Ovary (tissue), 9 donors: Measurements from ENCODE around the gene AP2A2. TPM values are rescaled to one million over a fixed set of nuclear protein-coding genes. Genes with fewer than 3 reads are reported as not detected.

Experiments
- DNase-seq, 5 donors: peaks; one replicate each; pipeline ENCODE4 v3.0.0-alpha.2; 2019 to 2020
- H3K27ac ChIP-seq, 2 donors: fragments of 200-600 bp; one replicate each; pipeline versions ENCODE4 v1.5.1 to v1.8.0; 2019 to 2022
- H3K27me3 ChIP-seq: fragments of 200-600 bp; one replicate; pipeline ENCODE4 v1.8.0; 2022
- H3K36me3 ChIP-seq: fragments of 200-600 bp; sonication (generic); one replicate; pipeline ENCODE4 v1.5.1; 2019
- H3K4me1 ChIP-seq: one replicate; pipeline ENCODE4 v1.8.1; 2013; ENCODE audit warnings: mild to moderate bottlenecking, moderate library complexity; ENCODE audit not compliant: insufficient read depth
- H3K4me3 ChIP-seq: fragments of 200-600 bp; sonication (generic); one replicate; pipeline ENCODE4 v1.5.1; 2017
- H3K9me3 ChIP-seq, 2 donors: fragments of 200-600 bp in 1 of 2; sonication (generic) in 1 of 2; one replicate each; pipeline versions ENCODE4 v1.5.1 to v1.8.1; 2013 to 2019; ENCODE audit warnings: mild to moderate bottlenecking in 1 of 2, moderate library complexity in 1 of 2
- EP300 ChIP-seq: sonication (generic); formaldehyde crosslinking; IDR thresholded peaks from one replicate; pipeline ENCODE4 v1.6.1; 2017; ENCODE audit warnings: antibody characterized with exemption
- POLR2A ChIP-seq: fragments of 450-650 bp; IDR thresholded peaks from one replicate; pipeline ENCODE4 v1.6.1; 2017; ENCODE audit warnings: antibody characterized with exemption, mild to moderate bottlenecking, moderate library complexity
- WGBS, 3 donors: extraction: QIAGEN DNeasy Blood & Tissue Kit in 1 of 3; methylation state at CpG; one replicate each; pipeline versions ENCODE4 v1.1.5 to v1.1.7; 2013 to 2017; 5-methylcytosine and 5-hydroxymethylcytosine counted together
- intact Hi-C, 4 donors: fragments of 100-400 bp; cut with DNase I; formaldehyde crosslinking; loops; one replicate each; pipeline versions ENCODE4 v1.11.0 to v1.15.1; 2022 to 2023
- polyA plus RNA-seq, 2 donors: library from polyadenylated mRNA; stranded (reverse); fragments of 200-250 nt in 1 of 2; fragments of 350-450 nt in 1 of 2; fragmentation: Illumina TruSeq in 1 of 2; extraction: RNeasy Lipid Tissue Mini Kit (QIAGEN cat#74804) in 1 of 2; gene quantifications; one replicate each; pipeline ENCODE4 v1.2.3, GENCODE V29; 2013 to 2014
- total RNA-seq, 7 donors: library from RNA; depleted of rRNA in 2 of 7; stranded (reverse); fragments of >200 nt in 2 of 7; fragmentation: NEBNext Ultra II Directional in 3 of 7; extraction: Animal tissue kit (Norgen Biotek cat#: 25700) in 3 of 7; gene quantifications; one replicate each; pipeline versions ENCODE4 v1.1.0 to v1.2.4, GENCODE V29; 2016 to 2023
- TF ChIP-seq, protein P1 (sequence below), 3 donors: fragments of 450-650 bp in 2 of 3; fragments of 200-600 bp in 1 of 3; IDR thresholded peaks; one replicate each; pipeline versions ENCODE4 v1.5.1 to v1.8.0; 2016 to 2022; ENCODE audit warnings: antibody characterized with exemption in 3 of 3, mild to moderate bottlenecking in 1 of 3
- donor health status: DM: no; HTN: no; CAD: no; lungs with moderate emphysema.
- donor health status: DM: no; HTN: no; CAD: no.
- donor health status: Bipolar disorder and iron deficiency.
- donor health status: DM: yes; HTN: yes; CAD: no.
- donor health status: DM: no; HTN: no; CAD: no.
- donor health status: DM: yes; HTN: yes; CAD: no.

AP2A2 gene
- total and polyA plus RNA-seq, 9 donors = 27.7 to 151 (median 54.0) TPM

DNA sequence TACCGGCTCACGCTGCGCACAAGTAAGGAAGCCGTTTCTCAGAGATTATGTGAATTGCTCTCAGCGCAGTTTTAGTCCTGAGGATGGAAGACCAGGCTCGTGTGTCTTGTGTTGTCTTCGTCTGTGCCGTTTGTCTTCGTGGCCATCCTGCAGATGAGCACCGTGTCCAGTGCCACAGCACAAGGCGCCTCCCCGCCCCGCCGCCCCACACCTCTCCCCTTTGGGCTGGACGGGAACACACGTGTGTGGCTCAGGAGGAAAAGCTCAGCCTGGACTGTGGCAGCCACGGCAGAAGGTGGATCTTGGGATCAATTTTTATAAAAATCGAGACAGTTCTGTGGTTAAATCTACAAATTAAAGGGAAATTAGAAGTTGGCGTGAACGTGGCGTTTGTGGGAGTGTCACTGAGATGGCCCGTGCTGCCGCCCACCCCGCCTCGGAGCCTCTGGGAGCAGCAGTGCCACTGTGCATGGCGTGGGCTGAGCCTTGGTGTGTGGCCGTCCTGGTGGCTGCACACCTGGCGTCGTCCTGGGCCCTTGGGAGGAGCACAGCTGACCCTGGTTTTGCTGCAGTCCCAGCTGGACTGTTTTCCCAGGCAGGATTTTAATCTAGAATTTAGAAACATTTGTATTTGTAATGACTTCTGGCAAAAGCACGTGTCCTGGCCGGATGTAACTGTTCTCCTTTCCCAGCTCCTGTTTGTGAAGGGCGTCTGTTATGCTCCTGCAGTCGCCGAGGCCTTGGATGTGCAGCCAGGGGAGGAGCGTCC lies 85.1 kb downstream of the AP2A2 start:
- intact Hi-C loops = no loop called here
- Histone ChIP-seq H3K4me1 (peaks cover 2% of the 10 kb centered on the region), H3K27ac (no peak overlapping the region), H3K36me3 (no peaks in the 10 kb centered on the region), H3K27me3 (no peaks in the 10 kb centered on the region), H3K9me3 (no peaks in the 10 kb centered on the region), H3K4me3 (no peak overlapping the region)
- TF ChIP-seq, protein P1, sequence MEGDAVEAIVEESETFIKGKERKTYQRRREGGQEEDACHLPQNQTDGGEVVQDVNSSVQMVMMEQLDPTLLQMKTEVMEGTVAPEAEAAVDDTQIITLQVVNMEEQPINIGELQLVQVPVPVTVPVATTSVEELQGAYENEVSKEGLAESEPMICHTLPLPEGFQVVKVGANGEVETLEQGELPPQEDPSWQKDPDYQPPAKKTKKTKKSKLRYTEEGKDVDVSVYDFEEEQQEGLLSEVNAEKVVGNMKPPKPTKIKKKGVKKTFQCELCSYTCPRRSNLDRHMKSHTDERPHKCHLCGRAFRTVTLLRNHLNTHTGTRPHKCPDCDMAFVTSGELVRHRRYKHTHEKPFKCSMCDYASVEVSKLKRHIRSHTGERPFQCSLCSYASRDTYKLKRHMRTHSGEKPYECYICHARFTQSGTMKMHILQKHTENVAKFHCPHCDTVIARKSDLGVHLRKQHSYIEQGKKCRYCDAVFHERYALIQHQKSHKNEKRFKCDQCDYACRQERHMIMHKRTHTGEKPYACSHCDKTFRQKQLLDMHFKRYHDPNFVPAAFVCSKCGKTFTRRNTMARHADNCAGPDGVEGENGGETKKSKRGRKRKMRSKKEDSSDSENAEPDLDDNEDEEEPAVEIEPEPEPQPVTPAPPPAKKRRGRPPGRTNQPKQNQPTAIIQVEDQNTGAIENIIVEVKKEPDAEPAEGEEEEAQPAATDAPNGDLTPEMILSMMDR (IDR thresholded peaks at IDR 0.05) = no peak
- TF ChIP-seq EP300 = no peak
- TF ChIP-seq POLR2A = no peak
- WGBS, 3 donors = 78 to 87% (median 82%) methylated on average over 35 of the region's 35 CpGs
- no peak for DNase-seq

DNA sequence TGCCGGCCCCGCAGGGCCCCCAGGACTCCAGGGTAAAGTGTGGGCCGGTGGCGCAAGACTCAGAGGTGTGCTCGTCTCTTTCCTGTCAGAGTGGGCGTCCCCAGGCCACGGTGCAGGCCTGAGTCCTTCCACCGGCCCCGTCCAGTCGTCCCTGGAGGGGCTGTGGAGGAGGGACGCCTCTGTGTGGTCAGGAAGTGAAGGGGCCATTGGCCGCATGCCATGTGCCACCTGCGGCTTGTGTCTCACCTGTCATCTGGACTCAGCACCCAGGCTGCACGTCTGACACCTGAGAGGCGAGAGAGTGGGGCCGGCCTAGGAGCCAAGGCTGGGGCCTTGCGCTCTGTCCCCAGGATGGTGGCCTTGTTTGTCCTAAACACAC lies 85.6 kb downstream of the AP2A2 start:
- DNase-seq = no peak
- Histone ChIP-seq H3K9me3 (no peaks in the 10 kb centered on the region), H3K36me3 (no peaks in the 10 kb centered on the region), H3K4me3 (no peak overlapping the region), H3K27ac (no peak overlapping the region), H3K4me1 (no peaks in the 10 kb centered on the region), H3K27me3 (no peaks in the 10 kb centered on the region)
- TF ChIP-seq POLR2A (no peak), EP300 (no peak)
- TF ChIP-seq, protein P1 (IDR thresholded peaks at IDR 0.05) = no peak
- WGBS, 3 donors = 75 to 85% (median 83%) methylated on average over 16 to 17 of the region's 17 CpGs
- intact Hi-C loops = no loop called here

DNA sequence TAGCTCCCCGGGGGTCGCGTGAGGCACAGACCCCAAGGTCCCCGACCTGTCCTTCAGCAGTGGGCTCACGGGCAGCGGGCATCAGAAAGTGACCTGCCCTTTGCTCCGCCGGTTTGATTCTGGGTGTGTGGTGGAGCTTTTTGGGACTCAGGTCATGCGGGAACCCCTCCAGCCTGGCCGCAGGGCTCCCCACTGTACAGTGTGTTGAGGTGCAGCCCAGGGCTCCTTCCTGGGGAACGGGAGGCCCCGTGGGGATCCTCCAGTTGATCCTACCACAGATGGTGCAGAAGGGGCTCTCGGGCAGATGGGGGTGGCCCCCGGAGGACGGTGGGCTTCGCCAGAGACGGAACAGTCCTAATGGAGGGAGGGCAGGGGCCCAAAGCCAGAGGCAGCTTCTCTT lies 86.6 kb downstream of the AP2A2 start:
- H3K9me3 ChIP-seq = no peaks in the 10 kb centered on the region
- DNase-seq = no peak
- intact Hi-C loops = no loop called here
- H3K27me3 ChIP-seq = no peaks in the 10 kb centered on the region
- TF ChIP-seq, protein P1 (IDR thresholded peaks at IDR 0.05) = no peak
- TF ChIP-seq POLR2A (no peak), EP300 (no peak)
- no peak overlapping the region for H3K4me3 ChIP-seq
- no peaks in the 10 kb centered on the region for H3K4me1 ChIP-seq
- H3K36me3 ChIP-seq = no peaks in the 10 kb centered on the region
- H3K27ac ChIP-seq = no peak overlapping the region
- WGBS, 3 donors = 87 to 94% (median 92%) methylated on average over 17 of the region's 17 CpGs

DNA sequence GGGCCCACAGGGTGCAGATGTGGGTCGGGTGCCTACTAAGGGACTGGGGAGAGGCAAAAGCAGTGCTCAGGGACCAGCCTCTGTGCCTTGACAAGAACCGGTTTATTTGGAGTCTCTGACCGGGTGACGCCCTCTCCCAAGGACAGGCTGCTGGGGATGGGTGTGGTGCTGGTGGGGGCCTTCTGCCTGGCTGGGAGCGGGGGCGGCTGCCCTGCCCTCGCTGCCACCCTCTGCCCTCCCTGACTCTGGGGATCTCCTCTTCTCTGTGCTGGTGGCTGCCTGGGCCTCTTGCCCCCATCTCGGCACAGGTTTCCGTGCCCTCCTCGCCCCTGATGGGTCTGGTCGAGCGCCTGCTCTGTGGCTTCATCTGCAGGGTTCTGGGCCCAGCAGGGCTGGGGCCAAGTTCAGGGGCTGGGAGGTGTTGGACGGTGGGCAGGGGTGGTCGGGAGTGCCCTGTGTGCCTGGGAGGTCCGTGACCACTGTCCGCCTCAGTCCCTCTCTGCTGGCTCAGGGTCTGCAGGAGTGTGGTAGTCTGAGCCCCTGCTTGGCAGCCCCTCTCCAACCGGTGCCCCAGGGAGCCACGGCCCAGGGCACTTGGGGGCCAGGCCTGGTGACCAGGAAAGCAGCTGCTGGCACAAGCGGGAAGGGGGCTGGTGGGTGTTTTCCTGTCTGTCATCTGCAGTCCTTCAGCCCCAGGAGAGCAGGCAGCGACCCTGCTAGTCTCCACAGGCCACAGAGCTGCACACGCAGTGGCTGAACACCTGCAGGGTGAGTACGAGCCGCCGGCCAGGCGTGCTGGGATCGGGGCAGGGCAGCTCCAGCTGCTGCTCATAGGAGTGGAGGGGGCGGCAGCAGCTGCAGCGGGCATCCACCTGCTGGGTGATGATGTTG lies 87.3 kb downstream of the AP2A2 start:
- WGBS, 3 donors = 81 to 91% (median 83%) methylated on average over 23 to 28 of the region's 28 CpGs
- intact Hi-C loops = no loop called here
- Histone ChIP-seq H3K9me3 (no peaks in the 10 kb centered on the region), H3K36me3 (no peaks in the 10 kb centered on the region), H3K4me1 (no peaks in the 10 kb centered on the region), H3K27me3 (no peaks in the 10 kb centered on the region), H3K27ac (no peak overlapping the region), H3K4me3 (no peak overlapping the region)
- TF ChIP-seq, protein P1 (IDR thresholded peaks at IDR 0.05) = no peak
- TF ChIP-seq EP300 (no peak), POLR2A (no peak)
- no peak for DNase-seq
